ENCODE data around the gene TCN1. TPM values are rescaled to one million over a fixed set of nuclear protein-coding genes. Genes with fewer than 3 reads are reported as not detected.
"Not testable (repeated sequence)": the region's sequence is repeated elsewhere in the genome, so short reads cannot be mapped to it uniquely, and the experiment has no call there.

TCN1 gene
- total RNA-seq, 1 experiment from 2014 or later = 335 TPM

DNA sequence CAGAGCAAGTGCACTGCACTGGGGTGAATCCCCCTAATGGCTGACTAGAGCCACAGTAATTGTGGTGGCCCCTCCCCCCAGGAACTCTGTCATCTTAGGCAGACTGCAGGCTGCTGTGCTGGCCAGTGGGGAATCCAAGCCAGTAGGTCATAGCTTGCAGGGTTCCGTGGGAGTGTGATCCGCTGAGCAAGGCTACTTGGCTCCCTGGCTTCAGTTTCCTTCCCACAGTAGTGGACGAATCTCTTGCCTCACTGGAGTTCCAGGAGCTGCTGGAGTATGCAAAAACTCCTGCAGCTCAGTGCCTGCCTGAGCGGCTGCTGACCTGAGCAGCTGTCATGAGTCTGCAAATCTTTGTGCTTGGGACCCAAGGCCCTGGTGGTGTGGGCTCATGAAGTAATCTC lies 25.5 kb upstream of the TCN1 start:
- no peaks in the 10 kb centered on the region for H3K4me1 Mint-ChIP-seq (ENCODE audit: low read depth, unreplicated experiment)
- intact Hi-C loops (cut with micrococcal nuclease; ENCODE audit: unreplicated experiment) = no loop called here
- H3K27ac Mint-ChIP-seq (ENCODE audit: unreplicated experiment) = no peak overlapping the region
- TF ChIP-seq, protein P1, sequence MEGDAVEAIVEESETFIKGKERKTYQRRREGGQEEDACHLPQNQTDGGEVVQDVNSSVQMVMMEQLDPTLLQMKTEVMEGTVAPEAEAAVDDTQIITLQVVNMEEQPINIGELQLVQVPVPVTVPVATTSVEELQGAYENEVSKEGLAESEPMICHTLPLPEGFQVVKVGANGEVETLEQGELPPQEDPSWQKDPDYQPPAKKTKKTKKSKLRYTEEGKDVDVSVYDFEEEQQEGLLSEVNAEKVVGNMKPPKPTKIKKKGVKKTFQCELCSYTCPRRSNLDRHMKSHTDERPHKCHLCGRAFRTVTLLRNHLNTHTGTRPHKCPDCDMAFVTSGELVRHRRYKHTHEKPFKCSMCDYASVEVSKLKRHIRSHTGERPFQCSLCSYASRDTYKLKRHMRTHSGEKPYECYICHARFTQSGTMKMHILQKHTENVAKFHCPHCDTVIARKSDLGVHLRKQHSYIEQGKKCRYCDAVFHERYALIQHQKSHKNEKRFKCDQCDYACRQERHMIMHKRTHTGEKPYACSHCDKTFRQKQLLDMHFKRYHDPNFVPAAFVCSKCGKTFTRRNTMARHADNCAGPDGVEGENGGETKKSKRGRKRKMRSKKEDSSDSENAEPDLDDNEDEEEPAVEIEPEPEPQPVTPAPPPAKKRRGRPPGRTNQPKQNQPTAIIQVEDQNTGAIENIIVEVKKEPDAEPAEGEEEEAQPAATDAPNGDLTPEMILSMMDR (IDR thresholded peaks at IDR 0.05; ENCODE audit: unreplicated experiment) = no peak
- no peak overlapping the region for H3K4me3 Mint-ChIP-seq (ENCODE audit: low read depth, unreplicated experiment)
- H3K9me3 Mint-ChIP-seq (ENCODE audit: low read depth, unreplicated experiment) = peaks cover 16% of the 10 kb centered on the region
- CTCF ChIA-PET = interaction anchor here (1.1 kb wide), 1 partner anchor 10 kb away, joined by 3 read pairs; no protein-coding TSS in a partner anchor
- no TSS peak for BruUV-seq (replicated peaks)
- H3K36me3 Mint-ChIP-seq (ENCODE audit: insufficient read depth, unreplicated experiment) = no peaks in the 10 kb centered on the region
- no peak for DNase-seq
- H3K27me3 Mint-ChIP-seq (ENCODE audit: unreplicated experiment) = no peaks in the 10 kb centered on the region

DNA sequence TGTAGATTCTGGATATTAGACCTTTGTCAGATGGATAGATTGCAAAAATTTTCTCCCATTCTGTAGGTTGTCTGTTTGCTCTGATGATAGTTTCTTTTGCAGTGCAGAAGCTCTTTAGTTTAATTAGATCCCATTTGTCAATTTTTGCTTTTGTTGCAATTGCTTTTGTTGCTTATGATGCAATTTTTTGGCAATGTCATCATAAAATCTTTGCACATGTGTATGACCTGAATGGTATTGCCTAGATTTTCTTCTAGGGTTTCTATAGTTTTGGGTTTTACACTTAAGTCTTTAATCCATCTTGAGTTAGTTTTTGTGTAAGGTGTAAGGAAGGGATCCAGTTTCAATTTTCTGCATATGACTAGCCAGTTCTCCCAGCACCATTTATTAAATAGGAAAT lies 20.9 kb upstream of the TCN1 start:
- CTCF ChIA-PET; DNase-seq; H3K4me3 Mint-ChIP-seq (ENCODE audit: low read depth, unreplicated experiment); H3K27ac Mint-ChIP-seq (ENCODE audit: unreplicated experiment); H3K36me3 Mint-ChIP-seq (ENCODE audit: insufficient read depth, unreplicated experiment); intact Hi-C loops (cut with micrococcal nuclease; ENCODE audit: unreplicated experiment); H3K4me1 Mint-ChIP-seq (ENCODE audit: low read depth, unreplicated experiment); H3K27me3 Mint-ChIP-seq (ENCODE audit: unreplicated experiment); BruUV-seq (replicated peaks): not testable (repeated sequence)
- peaks cover 16% of the 10 kb centered on the region for H3K9me3 Mint-ChIP-seq (ENCODE audit: low read depth, unreplicated experiment)

DNA sequence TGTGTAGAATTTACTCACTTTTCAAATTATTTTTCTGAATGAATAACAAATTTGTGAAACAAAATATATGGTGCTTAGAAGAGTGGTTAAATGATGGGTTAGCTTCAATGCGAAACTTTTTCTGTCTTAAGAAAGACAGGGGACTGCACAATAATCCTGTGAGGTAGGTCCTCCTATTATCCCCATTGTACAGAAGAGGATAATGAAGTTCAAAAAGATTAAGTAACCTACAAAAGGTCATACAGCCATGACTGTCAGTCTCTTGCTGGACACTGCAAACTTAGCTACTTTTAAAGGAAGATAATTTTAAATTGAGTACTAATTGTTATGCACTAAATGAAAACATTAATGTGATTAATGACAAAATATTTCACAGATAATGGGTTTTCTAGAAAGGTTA lies 17.3 kb upstream of the TCN1 start:
- intact Hi-C loops (cut with micrococcal nuclease; ENCODE audit: unreplicated experiment) = no loop called here
- no peak for DNase-seq
- TF ChIP-seq, protein P1 (IDR thresholded peaks at IDR 0.05; ENCODE audit: unreplicated experiment) = no peak
- Mint-ChIP-seq H3K9me3 (ENCODE audit: low read depth, unreplicated experiment) (peaks cover 3% of the 10 kb centered on the region), H3K36me3 (ENCODE audit: insufficient read depth, unreplicated experiment) (no peaks in the 10 kb centered on the region), H3K4me3 (ENCODE audit: low read depth, unreplicated experiment) (no peak overlapping the region), H3K27me3 (ENCODE audit: unreplicated experiment) (no peaks in the 10 kb centered on the region), H3K4me1 (ENCODE audit: low read depth, unreplicated experiment) (peaks cover 6% of the 10 kb centered on the region), H3K27ac (ENCODE audit: unreplicated experiment) (no peak overlapping the region)
- no TSS peak for BruUV-seq (replicated peaks)
- CTCF ChIA-PET = no interaction called here

DNA sequence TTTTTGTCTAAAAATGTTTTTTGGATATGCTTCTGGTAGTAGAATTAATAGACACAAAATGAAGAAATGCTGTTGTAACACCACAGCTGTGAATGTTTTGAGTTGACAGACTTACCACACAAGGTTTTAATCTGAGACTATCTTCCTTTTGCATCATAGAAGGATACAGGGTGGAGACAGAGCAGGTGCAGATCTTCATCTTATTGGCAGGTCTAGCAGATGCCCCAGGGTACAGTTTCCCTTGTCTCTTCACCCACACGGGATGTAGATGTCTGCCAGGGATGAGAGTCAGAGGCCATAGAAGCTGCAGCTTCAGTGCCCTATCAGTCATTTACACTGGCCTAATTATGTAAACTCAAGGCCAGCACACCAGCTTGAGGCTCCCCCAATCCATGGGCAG lies 13.3 kb upstream of the TCN1 start:
- CTCF ChIA-PET = interaction anchor here (0.5 to 0.6 kb wide), 2 partner anchors 9 to 452 kb away, joined by 3 to 4 read pairs; no protein-coding TSS in a partner anchor
- no peak overlapping the region for H3K27ac Mint-ChIP-seq (ENCODE audit: unreplicated experiment)

DNA sequence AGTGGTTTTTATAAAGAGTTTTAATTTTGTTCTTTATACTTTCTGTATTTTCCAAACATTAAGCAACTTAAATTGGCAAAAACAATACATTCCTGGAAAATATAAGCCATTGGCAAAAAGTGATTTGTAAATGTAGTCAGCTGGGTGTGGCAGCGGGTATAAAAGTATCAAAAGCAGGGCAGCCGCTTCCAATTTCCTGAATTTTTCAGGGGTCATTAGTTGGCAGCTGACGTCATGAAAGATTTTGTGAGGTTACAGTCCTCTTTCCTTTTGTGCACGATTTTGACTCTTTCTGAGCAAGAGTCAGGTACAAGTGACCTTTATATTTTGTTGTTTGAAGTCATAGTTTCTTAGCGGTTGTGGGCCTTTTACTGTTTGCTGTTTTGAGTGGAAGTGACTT lies 12.3 kb upstream of the TCN1 start, which contains the start of gene OOSP3:
OOSP3 (plus strand) TSS at position 208 of the 400 bp plus-strand sequence; CDS start at position 235, 27 bp downstream.
- Mint-ChIP-seq H3K4me3 (ENCODE audit: low read depth, unreplicated experiment) (no peak within 1 kb of the TSS), H3K27me3 (ENCODE audit: unreplicated experiment) (no peaks in the 10 kb centered on the region), H3K4me1 (ENCODE audit: low read depth, unreplicated experiment) (peaks cover 40% of the 10 kb centered on the region), H3K27ac (ENCODE audit: unreplicated experiment) (peak within 1 kb of the TSS; percentile 4), H3K9me3 (ENCODE audit: low read depth, unreplicated experiment) (no peaks in the 10 kb centered on the region), H3K36me3 (ENCODE audit: insufficient read depth, unreplicated experiment) (peaks cover 7% of the 10 kb centered on the region)
- intact Hi-C loops (cut with micrococcal nuclease; ENCODE audit: unreplicated experiment) = loop anchor here (5.0 kb wide), 1 partner anchor 39 kb away; no protein-coding TSS in a partner anchor
- TF ChIP-seq, protein P1 (IDR thresholded peaks at IDR 0.05; ENCODE audit: unreplicated experiment) = no peak
- no TSS peak for BruUV-seq (replicated peaks)
- no peak for DNase-seq
- CTCF ChIA-PET = no interaction called here

More for the DNA sequence above, 13.3 kb upstream of the TCN1 start:
- Mint-ChIP-seq H3K4me3 (ENCODE audit: low read depth, unreplicated experiment) (no peak overlapping the region), H3K4me1 (ENCODE audit: low read depth, unreplicated experiment) (peaks cover 40% of the 10 kb centered on the region), H3K36me3 (ENCODE audit: insufficient read depth, unreplicated experiment) (peaks cover 7% of the 10 kb centered on the region), H3K27me3 (ENCODE audit: unreplicated experiment) (no peaks in the 10 kb centered on the region), H3K9me3 (ENCODE audit: low read depth, unreplicated experiment) (no peaks in the 10 kb centered on the region)
- BruUV-seq (replicated peaks) = no TSS peak
- intact Hi-C loops (cut with micrococcal nuclease; ENCODE audit: unreplicated experiment) = loop anchor here (5.0 kb wide), 1 partner anchor 38 kb away; no protein-coding TSS in a partner anchor
- DNase-seq = no peak
- TF ChIP-seq, protein P1 (IDR thresholded peaks at IDR 0.05; ENCODE audit: unreplicated experiment) = no peak
